OCI-LY1 (cell line): ENCODE measurements around the gene HIPK1.

Experiments used
- H2AFZ ChIP-seq: fragments of 200-600 bp; sonication (generic), shearing (Covaris generic); 2 replicates; pipeline ENCODE4 v1.6.0; 2014; ENCODE audit warnings: antibody characterized with exemption, mild to moderate bottlenecking, low read length
- H3F3A ChIP-seq: fragments of 200-600 bp; sonication (generic), shearing (Covaris generic); 2 replicates; pipeline ENCODE4 v1.6.0; 2014; ENCODE audit warnings: mild to moderate bottlenecking, antibody characterized with exemption, low read length, moderate library complexity; ENCODE audit not compliant: insufficient read depth
- H3K27ac ChIP-seq: fragments of 200-600 bp; sonication (generic); 2 replicates; pipeline ENCODE4 v1.5.1; 2014; ENCODE audit warnings: low read length, mixed run types, mild to moderate bottlenecking, low read depth; ENCODE audit not compliant: poor library complexity, severe bottlenecking
- H3K27me3 ChIP-seq: fragments of 200-600 bp; sonication (generic); 2 replicates; pipeline ENCODE4 v1.6.0; 2014; ENCODE audit warnings: antibody characterized with exemption, mild to moderate bottlenecking, low read length, moderate library complexity; ENCODE audit not compliant: insufficient read depth
- H3K36me3 ChIP-seq: fragments of 200-600 bp; sonication (generic); 2 replicates; pipeline ENCODE4 v1.6.1; 2014; ENCODE audit warnings: mild to moderate bottlenecking, antibody characterized with exemption, low read length, moderate library complexity, mixed read lengths; ENCODE audit not compliant: insufficient read depth
- H3K4me1 ChIP-seq: fragments of 200-600 bp; sonication (generic); 2 replicates; pipeline ENCODE4 v1.5.1; 2014; ENCODE audit warnings: mild to moderate bottlenecking, low read length, moderate library complexity; ENCODE audit not compliant: insufficient read depth, severe bottlenecking
- H3K4me2 ChIP-seq: fragments of 200-600 bp; sonication (generic), shearing (Covaris generic); 2 replicates; pipeline ENCODE4 v1.6.1; 2014; ENCODE audit warnings: low read length
- H3K4me3 ChIP-seq: fragments of 200-600 bp; sonication (generic); 2 replicates; pipeline ENCODE4 v1.5.1; 2014; ENCODE audit warnings: low read length, low read depth, mild to moderate bottlenecking, mixed read lengths; ENCODE audit not compliant: poor library complexity, severe bottlenecking
- H3K79me2 ChIP-seq: fragments of 200-600 bp; shearing (Covaris generic); 2 replicates; pipeline ENCODE4 v1.6.1; 2016; ENCODE audit warnings: mixed run types, low read length, mixed read lengths; ENCODE audit not compliant: insufficient read depth
- H3K9ac ChIP-seq: fragments of 200-600 bp; sonication (generic), shearing (Covaris generic); 2 replicates; pipeline ENCODE4 v1.6.1; 2014; ENCODE audit warnings: mild to moderate bottlenecking, low read length, mixed read lengths
- H3K9me2 ChIP-seq: fragments of 200-600 bp; sonication (generic), shearing (Covaris generic); 2 replicates; pipeline ENCODE4 v1.6.1; 2014; ENCODE audit warnings: low read depth, mild to moderate bottlenecking, low read length, mixed read lengths
- H3K9me3 ChIP-seq: fragments of 200-600 bp; shearing (Covaris generic); 2 replicates; pipeline ENCODE4 v1.6.1; 2014; ENCODE audit warnings: low read length, mixed read lengths
- H4K20me1 ChIP-seq: fragments of 200-600 bp; sonication (generic), shearing (Covaris generic); 2 replicates; pipeline ENCODE4 v1.6.0; 2016; ENCODE audit warnings: mild to moderate bottlenecking, low read length; ENCODE audit not compliant: insufficient read depth
- EZH2 ChIP-seq: fragments of 200-600 bp; sonication (generic), shearing (Covaris generic); IDR thresholded peaks from 2 replicates; pipeline ENCODE4 v1.8.0; 2017; ENCODE audit warnings: borderline replicate concordance, mixed run types, mild to moderate bottlenecking, antibody characterized with exemption, low read length, moderate library complexity, mixed read lengths
- TF ChIP-seq, protein P1 (sequence below): fragments of 200-600 bp; sonication (generic), shearing (Covaris generic); IDR thresholded peaks from 2 replicates; pipeline ENCODE4 v1.5.1; 2017; ENCODE audit warnings: mild to moderate bottlenecking, antibody characterized with exemption, low read length, moderate library complexity, mixed read lengths

HIPK1 gene

GRCh38 chr1:114023377-114023776 is 94.3 kb downstream of the HIPK1 start:
- H3F3A ChIP-seq: no peaks in the 10 kb centered on the region
- no peaks in the 10 kb centered on the region for H3K27me3 ChIP-seq
- H3K4me2 ChIP-seq: no peak overlapping the region
- no peak overlapping the region for H3K4me3 ChIP-seq
- H3K27ac ChIP-seq: no peak overlapping the region
- H4K20me1 ChIP-seq: no peaks in the 10 kb centered on the region
- H2AFZ ChIP-seq: no peak overlapping the region
- no peaks in the 10 kb centered on the region for H3K4me1 ChIP-seq
- no peaks in the 10 kb centered on the region for H3K9me2 ChIP-seq
- H3K9me3 ChIP-seq: no peaks in the 10 kb centered on the region
- no peaks in the 10 kb centered on the region; the same call in 1 of the 2 replicates for H3K36me3 ChIP-seq
- no peaks in the 10 kb centered on the region for H3K79me2 ChIP-seq
- H3K9ac ChIP-seq: no peak overlapping the region
- no peak for TF ChIP-seq EZH2
- TF ChIP-seq, protein P1, sequence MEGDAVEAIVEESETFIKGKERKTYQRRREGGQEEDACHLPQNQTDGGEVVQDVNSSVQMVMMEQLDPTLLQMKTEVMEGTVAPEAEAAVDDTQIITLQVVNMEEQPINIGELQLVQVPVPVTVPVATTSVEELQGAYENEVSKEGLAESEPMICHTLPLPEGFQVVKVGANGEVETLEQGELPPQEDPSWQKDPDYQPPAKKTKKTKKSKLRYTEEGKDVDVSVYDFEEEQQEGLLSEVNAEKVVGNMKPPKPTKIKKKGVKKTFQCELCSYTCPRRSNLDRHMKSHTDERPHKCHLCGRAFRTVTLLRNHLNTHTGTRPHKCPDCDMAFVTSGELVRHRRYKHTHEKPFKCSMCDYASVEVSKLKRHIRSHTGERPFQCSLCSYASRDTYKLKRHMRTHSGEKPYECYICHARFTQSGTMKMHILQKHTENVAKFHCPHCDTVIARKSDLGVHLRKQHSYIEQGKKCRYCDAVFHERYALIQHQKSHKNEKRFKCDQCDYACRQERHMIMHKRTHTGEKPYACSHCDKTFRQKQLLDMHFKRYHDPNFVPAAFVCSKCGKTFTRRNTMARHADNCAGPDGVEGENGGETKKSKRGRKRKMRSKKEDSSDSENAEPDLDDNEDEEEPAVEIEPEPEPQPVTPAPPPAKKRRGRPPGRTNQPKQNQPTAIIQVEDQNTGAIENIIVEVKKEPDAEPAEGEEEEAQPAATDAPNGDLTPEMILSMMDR: no peak

GRCh38 chr1:114024049-114024448 is 94.9 kb downstream of the HIPK1 start:
- H3K9ac ChIP-seq: no peak overlapping the region
- no peaks in the 10 kb centered on the region for H3K9me3 ChIP-seq
- H4K20me1 ChIP-seq: no peaks in the 10 kb centered on the region
- H3F3A ChIP-seq: no peaks in the 10 kb centered on the region
- no peaks in the 10 kb centered on the region for H3K9me2 ChIP-seq
- H2AFZ ChIP-seq: no peak overlapping the region
- H3K79me2 ChIP-seq: no peaks in the 10 kb centered on the region
- no peak for TF ChIP-seq EZH2
- TF ChIP-seq, protein P1: no peak
- no peak overlapping the region for H3K4me3 ChIP-seq
- no peaks in the 10 kb centered on the region for H3K27me3 ChIP-seq
- H3K4me1 ChIP-seq: no peaks in the 10 kb centered on the region
- H3K27ac ChIP-seq: no peak overlapping the region
- H3K4me2 ChIP-seq: no peak overlapping the region
- no peaks in the 10 kb centered on the region; the same call in 1 of the 2 replicates for H3K36me3 ChIP-seq

- H2AFZ ChIP-seq: no peak overlapping the region
Measured at GRCh38 chr1:114025609-114026401, 96.7 kb downstream of the HIPK1 start.

More at GRCh38 chr1:114025609-114026401, 96.7 kb downstream of the HIPK1 start:
- Histone ChIP-seq H3K9ac (no peak overlapping the region), H3K27ac (no peak overlapping the region), H3K4me3 (no peak overlapping the region), H3F3A (no peaks in the 10 kb centered on the region), H3K27me3 (no peaks in the 10 kb centered on the region), H3K36me3 (no peaks in the 10 kb centered on the region; the same call in 1 of the 2 replicates), H3K9me3 (no peaks in the 10 kb centered on the region), H3K79me2 (no peaks in the 10 kb centered on the region), H3K4me1 (no peaks in the 10 kb centered on the region), H3K4me2 (no peak overlapping the region), H4K20me1 (no peaks in the 10 kb centered on the region), H3K9me2 (no peaks in the 10 kb centered on the region)
- TF ChIP-seq, protein P1: no peak
- TF ChIP-seq EZH2: no peak
